Uterus (tissue), 2 donors: Measurements from ENCODE around the gene MCUB.

Source experiments
- CTCF ChIP-seq, 4 experiments: fragments of 200-600 bp in 2 of 4; fragments of 450-650 bp in 2 of 4; sonication (generic) in 2 of 4; IDR thresholded peaks; one replicate each; pipeline ENCODE4 v1.5.1; 2016 to 2019; ENCODE audit warnings: antibody characterized with exemption in 4 of 4, mild to moderate bottlenecking in 2 of 4, moderate library complexity in 1 of 4
- POLR2A ChIP-seq, 2 donors: fragments of 450-650 bp; IDR thresholded peaks; one replicate each; pipeline ENCODE4 v1.6.1; 2016; ENCODE audit warnings: antibody characterized with exemption in 2 of 2, mild to moderate bottlenecking in 1 of 2, moderate library complexity in 1 of 2

GRCh38 chr4:109684727-109685126, 124.7 kb downstream of the MCUB start:
- TF ChIP-seq CTCF (IDR thresholded peaks at IDR 0.05) = no peak
- no peak for TF ChIP-seq POLR2A (IDR thresholded peaks at IDR 0.05)
